Measurements from ENCODE around the gene HID1. TPM values are rescaled to one million over a fixed set of nuclear protein-coding genes. Genes with fewer than 3 reads are reported as not detected.
A peak's percentile ranks its signal among the peaks of the same experiment; 100 is the strongest.

Gene HID1
- total RNA-seq, 1 experiment from 2014 or later: 2.1 TPM

DNA sequence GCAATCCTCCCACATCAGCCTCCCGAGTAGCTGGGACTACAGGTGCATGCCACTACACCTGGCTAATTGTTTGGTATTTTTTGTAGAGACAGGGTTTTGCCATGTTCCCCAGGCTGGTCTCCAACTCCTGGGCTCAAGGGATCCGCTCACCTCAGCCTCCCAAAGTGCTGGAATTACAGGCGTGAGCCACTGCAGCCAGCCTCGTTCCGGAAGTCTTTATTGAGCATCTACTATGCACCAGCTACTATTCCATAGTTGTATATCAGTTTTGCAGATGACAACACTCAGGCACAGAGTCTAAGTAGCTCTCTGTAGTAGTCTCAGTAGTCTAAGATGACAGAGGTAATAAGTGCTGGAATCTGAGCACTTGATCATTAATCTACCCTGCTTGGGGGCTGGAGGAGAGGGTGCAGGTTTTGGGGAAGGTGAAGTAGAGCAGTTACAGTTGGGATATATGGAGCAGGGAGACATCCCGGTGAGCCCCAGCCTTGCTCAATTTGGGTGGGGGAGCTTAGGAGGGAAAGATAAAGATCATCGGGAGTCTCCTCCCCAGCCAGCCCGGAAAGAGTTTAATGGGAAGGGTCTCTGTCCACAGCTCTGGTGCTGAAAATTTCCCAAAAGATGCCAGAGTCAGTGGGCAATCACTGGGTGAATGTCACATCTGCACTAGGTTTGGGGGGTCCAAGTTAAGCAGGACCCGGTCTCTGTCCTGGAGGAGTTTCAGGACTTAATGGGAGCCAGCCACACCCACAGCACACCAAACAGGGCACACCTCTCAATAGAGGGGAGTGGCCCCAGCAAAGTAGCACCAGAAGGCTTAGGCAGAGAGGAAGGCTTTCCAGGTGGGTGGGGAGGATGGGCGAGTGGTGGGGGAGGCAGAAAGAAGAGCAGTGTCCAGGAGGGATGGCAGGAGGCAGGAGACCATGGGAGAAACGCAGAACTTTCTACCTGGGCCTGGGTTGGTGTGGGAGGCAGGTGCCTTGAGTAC, 35.2 kb downstream of the HID1 start:
- in situ Hi-C loops (cut with HindIII; ENCODE audit: low sequenced_read_pairs): no loop called here
- no peak for DNase-seq (ENCODE audit: low spot score)

DNA sequence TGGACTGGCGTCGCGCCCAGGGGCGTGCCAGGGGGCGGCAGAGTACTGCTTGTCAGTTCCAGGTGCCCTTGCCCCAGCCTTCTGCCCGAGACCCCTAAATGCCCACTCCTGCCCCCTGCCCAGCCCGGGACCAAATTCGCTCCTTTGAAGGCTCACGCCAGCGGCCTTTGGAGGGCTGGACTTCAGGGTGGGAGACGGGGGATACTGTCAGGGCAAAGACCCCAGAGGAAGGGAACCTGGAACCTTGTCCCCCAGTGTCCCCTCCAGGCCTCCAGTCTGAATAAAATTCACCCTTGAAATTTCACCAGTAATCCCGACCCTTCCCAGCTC, 36.1 kb downstream of the HID1 start:
- in situ Hi-C loops (cut with HindIII; ENCODE audit: low sequenced_read_pairs): no loop called here
- no peak for DNase-seq (ENCODE audit: low spot score)

DNA sequence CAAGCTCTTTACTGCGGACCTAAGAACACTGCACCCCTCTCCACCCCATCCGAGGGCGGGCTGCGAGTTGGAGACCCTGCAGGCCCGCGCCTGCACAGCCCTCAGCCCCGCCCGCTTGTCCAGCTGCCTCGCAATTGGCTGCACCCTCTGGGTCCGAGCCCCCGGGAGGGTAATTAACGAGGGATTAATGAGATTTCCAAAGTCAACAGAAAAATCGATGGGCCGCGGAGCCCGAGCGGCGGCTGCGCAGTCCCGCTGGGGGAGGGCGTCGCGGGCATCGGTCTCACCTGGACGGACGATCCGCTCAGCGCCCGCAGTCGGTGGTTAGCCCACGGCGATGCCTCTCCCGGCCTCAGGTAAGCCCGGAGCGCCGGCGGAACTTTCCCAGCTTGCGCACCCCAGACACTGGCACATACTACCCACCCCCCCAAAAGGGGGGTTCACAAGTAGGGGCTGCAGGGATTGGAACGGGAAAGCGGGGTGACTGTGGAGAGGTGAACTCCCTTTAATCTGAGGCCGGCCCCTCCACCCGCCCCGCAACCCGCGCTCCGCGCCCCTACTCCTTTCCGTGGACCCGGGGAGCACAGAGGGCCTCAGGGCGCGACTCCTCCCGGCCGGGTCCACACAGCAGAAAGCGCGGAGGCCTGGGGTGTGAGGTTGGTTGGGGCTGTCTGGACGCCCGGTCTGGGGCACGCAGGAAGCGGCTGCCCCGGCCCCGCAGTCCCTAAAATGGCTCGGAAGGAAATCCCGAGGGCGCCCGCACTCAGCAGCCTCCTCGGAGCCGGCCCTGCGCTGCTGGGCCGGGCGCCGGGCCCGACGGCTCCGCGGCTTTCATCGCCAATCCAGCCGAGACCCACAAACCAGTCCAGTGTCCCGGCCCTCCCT, 36.7 kb downstream of the HID1 start, which contains the start of gene OTOP3:
OTOP3 (plus strand) TSS at position 314 of the 885 bp plus-strand sequence; CDS start at position 338, 24 bp downstream.
- DNase-seq (ENCODE audit: low spot score): no peak
- in situ Hi-C loops (cut with HindIII; ENCODE audit: low sequenced_read_pairs): no loop called here

DNA sequence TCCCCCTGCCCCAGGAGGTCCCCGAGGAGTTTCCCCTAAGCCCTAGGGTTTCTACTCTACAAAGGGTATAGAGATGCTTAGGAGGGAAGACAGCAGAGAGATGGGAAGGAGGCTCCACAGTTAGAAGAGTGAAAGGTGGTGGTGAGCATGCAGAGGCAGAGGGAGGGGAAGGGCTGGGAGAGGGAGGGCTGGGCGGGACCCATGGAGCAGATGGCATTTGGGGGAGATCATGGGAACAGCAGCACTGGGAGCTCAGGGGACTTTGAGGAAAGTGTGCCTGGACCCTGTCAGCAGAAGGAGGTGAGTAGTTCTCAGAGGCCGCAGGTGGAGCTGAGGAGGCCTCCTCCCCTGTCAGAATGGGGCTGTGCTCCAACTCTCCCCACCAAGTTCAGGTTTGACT, 37.5 kb downstream of the HID1 start:
- in situ Hi-C loops (cut with HindIII; ENCODE audit: low sequenced_read_pairs): no loop called here
- DNase-seq (ENCODE audit: low spot score): no peak

DNA sequence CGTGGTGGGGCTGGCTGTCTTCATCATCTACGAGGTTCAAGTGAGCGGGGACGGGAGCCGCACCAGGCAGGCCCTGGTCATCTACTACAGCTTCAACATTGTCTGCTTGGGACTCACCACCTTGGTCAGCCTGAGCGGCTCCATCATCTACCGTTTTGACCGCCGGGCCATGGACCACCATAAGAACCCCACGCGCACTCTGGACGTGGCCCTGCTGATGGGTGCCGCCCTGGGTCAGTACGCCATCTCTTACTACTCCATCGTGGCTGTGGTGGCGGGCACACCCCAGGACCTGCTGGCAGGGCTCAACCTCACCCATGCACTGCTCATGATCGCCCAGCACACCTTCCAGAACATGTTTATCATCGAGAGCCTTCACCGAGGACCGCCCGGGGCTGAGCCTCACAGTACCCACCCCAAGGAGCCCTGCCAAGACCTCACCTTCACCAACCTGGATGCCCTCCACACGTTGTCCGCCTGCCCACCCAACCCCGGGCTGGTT, 42.0 kb downstream of the HID1 start:
- no peak for DNase-seq (ENCODE audit: low spot score)
- in situ Hi-C loops (cut with HindIII; ENCODE audit: low sequenced_read_pairs): no loop called here

DNA sequence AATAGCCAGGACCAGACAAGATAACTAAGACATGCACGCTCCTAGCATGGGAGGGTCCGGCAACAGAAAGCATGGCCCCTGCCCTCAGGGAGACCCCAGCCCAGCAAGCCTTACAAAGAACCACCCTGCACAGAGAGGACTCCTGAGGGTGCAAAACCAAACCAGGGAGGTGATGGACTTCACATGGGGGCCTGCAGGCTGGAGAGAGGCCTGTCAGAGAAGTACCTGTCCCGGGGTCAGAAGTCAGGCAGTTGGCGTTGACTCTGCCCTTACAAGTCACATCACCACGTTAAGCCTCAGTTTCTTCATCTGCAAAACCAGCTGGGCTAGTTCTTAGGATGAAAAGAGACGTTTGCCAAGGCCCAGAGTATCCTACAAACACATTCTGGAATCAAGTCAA, 43.8 kb downstream of the HID1 start:
- in situ Hi-C loops (cut with HindIII; ENCODE audit: low sequenced_read_pairs): no loop called here
- DNase-seq (ENCODE audit: low spot score): no peak

DNA sequence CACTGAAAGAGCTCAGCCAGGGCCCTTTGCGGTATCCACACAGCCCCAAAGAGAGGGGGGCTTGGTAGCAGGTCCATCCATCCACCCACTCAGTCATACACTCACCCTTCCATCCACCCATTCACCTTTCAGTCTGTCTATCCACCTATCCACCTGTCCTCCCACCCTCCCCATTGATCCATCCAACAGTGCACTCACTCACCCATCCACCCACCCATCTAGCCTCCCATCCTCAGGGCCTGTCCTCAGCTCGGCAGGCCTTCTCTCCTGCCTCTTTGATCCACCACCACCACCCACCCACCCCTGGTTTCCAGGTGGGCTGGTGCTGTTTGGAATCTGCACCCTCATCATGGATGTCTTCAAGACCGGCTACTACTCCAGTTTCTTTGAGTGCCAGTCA, 47.3 kb downstream of the HID1 start:
- in situ Hi-C loops (cut with HindIII; ENCODE audit: low sequenced_read_pairs): no loop called here
- DNase-seq (ENCODE audit: low spot score): no peak

DNA sequence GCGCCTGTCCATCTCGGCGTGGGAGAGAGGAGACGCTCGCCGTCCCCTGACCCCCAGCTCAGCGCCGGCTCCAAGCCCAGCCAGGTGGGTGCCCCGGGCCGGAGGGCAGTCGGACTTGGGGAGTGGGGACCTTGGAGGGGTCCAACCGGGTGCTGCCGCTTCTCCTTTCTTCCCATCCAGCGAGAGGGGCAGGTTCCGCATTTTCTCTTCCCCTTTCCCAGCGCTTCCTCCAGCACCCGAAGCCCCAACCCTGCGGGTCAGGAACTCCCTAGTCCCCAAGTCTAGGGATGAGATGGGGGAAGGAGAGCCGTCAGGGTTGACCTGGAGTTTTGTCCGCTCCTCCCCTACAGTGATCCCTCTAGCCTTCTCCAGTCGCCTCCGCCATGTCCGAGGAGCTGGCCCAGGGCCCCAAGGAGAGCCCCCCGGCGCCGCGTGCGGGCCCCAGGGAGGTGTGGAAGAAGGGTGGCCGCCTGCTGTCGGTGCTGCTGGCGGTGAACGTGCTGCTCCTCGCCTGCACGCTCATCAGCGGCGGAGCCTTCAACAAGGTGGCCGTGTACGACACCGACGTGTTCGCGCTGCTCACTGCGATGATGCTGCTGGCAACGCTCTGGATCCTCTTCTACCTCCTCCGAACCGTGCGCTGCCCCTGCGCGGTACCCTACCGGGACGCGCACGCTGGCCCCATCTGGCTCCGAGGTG, 48.2 kb downstream of the HID1 start, which contains the start of gene OTOP2:
OTOP2 (plus strand) TSS at position 24 of the 699 bp plus-strand sequence; CDS start at position 384, 360 bp downstream.
- in situ Hi-C loops (cut with HindIII; ENCODE audit: low sequenced_read_pairs): no loop called here
- no peak for DNase-seq (ENCODE audit: low spot score)

DNA sequence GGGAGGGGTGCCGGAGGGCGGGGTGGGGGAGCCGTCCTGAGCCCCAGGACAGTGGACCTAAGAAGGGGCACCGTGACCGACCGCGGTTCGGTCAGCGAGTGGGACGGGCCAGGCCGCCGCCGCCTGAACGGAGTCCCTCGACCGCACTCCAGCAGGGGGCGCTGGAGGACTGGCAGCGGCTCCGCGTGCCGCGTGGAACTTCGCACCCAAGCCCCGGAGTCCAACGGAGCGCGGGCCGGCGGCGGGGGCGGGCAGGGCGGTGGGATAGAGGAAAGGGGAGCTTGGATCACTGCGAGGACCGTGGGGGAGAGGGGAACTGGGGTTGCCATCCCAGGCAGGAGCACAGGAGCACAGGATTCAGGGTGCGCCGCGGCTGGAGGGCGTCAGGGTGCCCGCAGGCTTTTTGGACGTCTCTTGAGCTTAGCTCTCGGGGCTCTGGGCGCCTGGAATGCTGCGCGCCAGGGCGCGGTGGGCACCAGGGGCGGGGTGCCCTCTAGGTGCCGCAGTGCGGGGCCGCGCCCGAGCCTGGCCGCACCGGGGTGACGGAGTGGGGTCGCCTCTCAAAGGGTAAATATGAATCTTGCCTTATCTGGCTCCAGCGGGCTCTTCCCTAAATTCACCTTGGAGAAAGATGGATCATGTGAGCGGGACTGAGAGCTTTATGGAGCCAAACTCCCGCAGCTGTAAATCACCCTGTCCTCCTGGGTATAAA, 48.9 kb downstream of the HID1 start:
- in situ Hi-C loops (cut with HindIII; ENCODE audit: low sequenced_read_pairs): no loop called here
- peak; percentile 48 for DNase-seq (ENCODE audit: low spot score)

DNA sequence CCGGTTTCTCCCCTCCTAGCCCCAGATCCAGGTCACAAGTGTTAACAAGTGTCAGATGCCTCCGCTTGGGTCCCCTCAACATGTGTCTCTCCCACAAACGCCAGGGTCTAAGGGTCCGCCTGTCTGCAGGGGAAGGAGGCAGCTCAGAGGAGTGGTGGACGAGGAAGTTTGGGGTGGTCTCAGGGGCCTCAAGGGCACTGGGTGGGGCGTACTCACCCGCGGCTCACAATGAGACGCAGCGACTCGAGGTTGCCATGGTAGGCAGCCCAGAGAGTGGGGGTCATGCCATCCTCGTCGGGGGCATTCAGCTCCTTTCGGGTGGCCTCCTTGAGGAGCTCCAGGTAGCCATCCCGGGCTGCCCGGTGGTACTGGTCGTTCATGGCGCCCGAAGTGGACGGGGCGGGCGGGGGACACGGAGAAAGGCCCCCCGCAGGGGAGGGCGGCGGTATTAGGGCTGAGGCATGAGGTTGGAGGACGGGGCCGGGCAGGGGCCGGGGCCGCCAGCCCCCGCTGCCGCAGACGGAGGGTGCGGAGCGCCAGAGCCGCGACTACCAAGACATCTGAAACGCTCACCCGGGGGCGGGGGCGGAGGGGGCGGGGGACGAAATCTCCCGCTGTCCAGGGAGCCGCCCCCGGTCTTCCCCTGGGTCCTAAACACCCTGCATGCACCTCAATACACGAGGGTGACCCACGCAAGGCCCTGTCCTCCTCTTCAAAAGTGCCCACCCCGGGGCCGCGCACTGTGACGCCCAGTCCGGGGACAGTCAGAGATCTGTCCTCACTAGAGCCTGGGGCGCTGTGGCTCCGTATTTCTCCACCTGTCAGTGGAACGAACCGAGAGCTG, 49.6 kb downstream of the HID1 start, which contains the start of gene USH1G:
USH1G (minus strand) TSS at position 562 of the 844 bp plus-strand sequence; CDS start at position 380, 182 bp downstream.
- in situ Hi-C loops (cut with HindIII; ENCODE audit: low sequenced_read_pairs): no loop called here
- DNase-seq (ENCODE audit: low spot score): no peak

DNA sequence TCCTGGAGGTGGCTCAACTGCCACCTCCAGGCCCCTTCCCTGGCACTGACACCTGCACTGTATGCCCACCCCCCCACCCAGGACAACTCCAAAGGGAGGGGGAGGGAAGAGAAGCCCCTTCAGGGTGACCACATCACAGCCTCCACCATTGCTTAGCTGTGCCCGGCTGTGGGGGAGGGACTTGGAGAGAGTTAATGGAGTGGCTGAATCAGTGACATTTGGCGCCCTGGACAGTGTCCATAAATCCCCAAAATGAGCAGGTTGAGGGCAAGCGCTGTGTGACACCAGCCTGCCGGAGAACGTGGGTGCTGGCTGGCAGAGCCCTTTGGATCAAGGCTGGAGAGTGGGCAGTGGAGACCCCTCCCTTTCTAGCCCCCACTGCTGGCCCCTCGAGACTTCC, 50.4 kb downstream of the HID1 start:
- in situ Hi-C loops (cut with HindIII; ENCODE audit: low sequenced_read_pairs): no loop called here
- peak; percentile 31 for DNase-seq (ENCODE audit: low spot score)

DNA sequence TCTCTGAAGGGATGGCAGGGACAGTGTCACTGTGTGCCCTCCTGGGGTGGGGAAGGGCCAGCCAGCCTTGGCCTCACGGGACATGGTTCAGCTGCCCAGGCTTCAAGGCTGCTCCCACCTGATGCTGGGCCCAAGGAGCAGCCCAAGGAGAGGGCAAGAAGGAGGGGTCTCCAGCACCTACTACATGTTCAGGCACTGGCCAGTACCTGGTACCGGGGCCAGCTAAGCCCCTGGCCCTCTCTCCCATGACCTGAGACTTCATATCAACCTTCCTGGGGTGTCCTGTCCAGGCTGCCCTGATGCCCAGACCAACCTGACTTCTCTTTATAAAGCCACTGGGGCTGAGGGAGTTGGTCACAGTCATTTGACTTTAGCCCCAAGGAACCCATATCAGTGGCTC, 50.8 kb downstream of the HID1 start:
- in situ Hi-C loops (cut with HindIII; ENCODE audit: low sequenced_read_pairs): no loop called here
- no peak for DNase-seq (ENCODE audit: low spot score)

DNA sequence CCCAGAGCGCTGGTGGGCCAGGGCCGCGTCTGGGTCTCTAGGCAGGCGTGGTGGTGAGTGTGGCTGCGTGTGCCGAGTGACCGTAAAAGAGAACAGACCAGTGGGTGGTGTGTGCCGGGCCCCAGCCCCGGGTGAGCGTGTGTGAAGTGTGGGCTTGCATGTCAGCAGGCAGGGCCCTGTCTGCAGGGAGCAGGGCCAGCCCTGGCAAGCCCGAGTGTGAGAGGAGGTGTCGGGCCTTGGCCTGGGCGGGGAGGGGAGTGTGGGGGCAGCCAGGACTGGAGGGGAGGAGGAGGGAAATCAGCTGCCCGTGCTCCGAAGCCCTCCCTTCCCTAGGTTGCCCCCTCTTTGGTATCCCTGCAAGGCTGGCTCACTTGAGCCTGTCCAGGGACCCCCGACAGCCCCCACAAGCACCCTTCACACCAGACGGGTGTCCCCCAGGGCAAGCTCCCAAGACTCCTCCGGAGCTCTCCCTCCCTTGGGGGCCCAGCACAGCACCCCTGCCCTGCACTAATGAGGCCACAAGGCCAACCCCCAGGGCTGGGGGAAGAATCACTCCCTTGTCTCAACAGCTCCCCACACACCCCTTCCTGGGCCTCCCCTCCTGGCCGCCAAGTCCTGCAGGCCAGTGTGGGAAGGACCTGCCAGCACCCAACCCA, 51.4 kb downstream of the HID1 start:
- in situ Hi-C loops (cut with HindIII; ENCODE audit: low sequenced_read_pairs): no loop called here

DNA sequence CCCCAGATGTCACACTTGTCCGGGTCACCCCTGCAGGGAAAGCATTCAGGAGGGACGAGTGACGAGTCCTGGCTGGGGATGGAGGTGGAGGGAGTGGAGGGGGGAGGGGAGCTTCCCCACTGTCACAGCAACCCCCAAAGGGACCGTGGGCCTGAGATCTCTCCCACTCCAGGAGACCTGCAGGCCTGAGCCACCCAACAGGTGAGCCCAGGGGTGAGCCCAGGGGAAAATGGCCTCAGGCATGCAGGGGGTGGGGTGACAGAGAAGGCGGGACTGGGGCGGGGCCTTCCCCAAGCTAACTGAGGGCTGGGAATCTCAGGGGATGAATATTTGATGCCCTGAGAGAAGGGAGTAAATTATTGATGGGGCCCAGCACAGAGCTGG, 51.9 kb downstream of the HID1 start:
- DNase-seq (ENCODE audit: low spot score): no peak
- in situ Hi-C loops (cut with HindIII; ENCODE audit: low sequenced_read_pairs): no loop called here

More for the DNA sequence above, 51.4 kb downstream of the HID1 start:
- no peak for DNase-seq (ENCODE audit: low spot score)

DNA sequence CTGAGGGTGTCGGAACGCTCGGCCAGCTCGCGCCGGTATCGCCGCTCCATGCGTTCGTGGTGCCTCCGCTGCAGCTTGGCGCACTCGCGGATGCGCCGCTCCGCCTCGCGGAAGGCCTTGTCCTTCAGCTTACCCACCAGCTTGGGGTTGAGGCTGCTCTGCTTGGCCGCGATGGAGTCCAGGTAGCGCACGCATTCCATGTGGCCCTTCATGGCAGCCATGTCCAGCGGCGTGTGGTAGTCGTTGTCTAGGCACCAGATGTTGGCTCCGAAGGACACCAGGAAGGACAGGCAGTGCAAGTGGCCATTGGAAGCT, 52.3 kb downstream of the HID1 start:
- DNase-seq (ENCODE audit: low spot score): no peak
- in situ Hi-C loops (cut with HindIII; ENCODE audit: low sequenced_read_pairs): no loop called here

DNA sequence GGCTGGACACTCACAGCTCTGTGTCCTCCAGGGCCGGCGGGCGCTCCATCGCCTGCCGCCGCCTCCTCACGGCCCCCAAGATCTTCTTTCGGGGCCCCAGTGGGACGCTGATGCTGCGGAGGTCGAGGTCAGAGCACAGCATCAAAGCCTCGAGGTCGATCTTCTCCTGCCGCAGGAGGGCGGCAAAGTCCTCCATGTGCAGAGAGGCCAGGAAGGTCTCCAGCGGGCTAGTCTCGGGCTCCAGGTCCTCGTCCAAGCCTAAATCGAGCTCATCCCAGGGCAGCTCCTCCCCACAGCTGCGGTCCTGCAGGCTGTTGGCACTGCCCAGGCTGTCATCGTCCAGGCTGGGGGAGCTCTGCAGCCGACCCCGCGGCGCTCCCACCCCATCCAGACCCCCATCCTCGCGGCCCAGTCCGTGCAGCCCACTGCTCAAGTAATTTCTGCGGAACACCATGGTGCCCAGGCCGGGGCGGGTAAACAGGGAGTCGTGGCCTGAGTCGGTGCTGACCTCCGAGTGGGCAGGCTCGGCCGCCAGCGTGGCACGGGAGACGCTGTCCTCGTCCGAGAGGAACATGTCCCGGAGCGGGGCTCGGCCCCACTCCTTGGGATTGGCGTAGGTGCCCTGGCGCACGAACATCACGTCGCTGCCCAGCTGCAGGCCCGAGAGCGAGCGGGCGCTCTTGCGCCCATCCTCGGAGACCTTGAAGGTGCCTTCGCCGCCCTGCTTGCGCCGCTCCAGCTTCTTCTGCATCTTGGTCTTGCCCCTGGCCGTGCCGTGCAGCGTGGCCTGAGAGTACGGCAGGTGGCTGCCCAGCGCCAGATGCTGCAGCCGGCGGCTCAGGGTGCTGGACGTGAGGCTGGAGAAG, 52.9 kb downstream of the HID1 start:
- in situ Hi-C loops (cut with HindIII; ENCODE audit: low sequenced_read_pairs): no loop called here
- DNase-seq (ENCODE audit: low spot score): peak; percentile 16
